Ascending aorta (tissue), 2 donors: Measurements from ENCODE around the gene TMEM254. TPM values are rescaled to one million over a fixed set of nuclear protein-coding genes. Genes with fewer than 3 reads are reported as not detected.

Experiments
- DNase-seq, 2 donors: peaks; one replicate each; pipeline ENCODE4 v3.0.0-alpha.2; 2019; ENCODE audit warnings: low spot score in 2 of 2
- H3K27ac ChIP-seq, 2 donors: fragments of 200-600 bp; sonication (generic); one replicate each; pipeline ENCODE4 v1.5.1; 2016 to 2017; ENCODE audit warnings: mild to moderate bottlenecking in 1 of 2
- H3K27me3 ChIP-seq: fragments of 200-600 bp; sonication (generic); one replicate; pipeline ENCODE4 v1.5.1; 2017
- H3K36me3 ChIP-seq, 2 donors: fragments of 200-600 bp; sonication (generic); one replicate each; pipeline ENCODE4 v1.5.1; 2016
- H3K4me1 ChIP-seq, 2 donors: fragments of 200-600 bp; sonication (generic); one replicate each; pipeline ENCODE4 v1.5.1; 2016 to 2017; ENCODE audit warnings: mild to moderate bottlenecking in 1 of 2
- H3K4me3 ChIP-seq, 2 donors: fragments of 200-600 bp; sonication (generic); one replicate each; pipeline ENCODE4 v1.5.1; 2016 to 2017; ENCODE audit warnings: mild to moderate bottlenecking in 1 of 2
- H3K9me3 ChIP-seq, 2 donors: fragments of 200-600 bp; sonication (generic); one replicate each; pipeline ENCODE4 v1.5.1; 2016
- intact Hi-C: fragments of 100-400 bp; cut with DNase I; formaldehyde crosslinking; loops from one replicate; pipeline ENCODE4 v1.15.1; 2023
- total RNA-seq: library from RNA; depleted of rRNA; stranded (reverse); fragments of >200 nt; gene quantifications from one replicate; pipeline ENCODE4 v1.1.0, GENCODE V29; 2016
- TF ChIP-seq, protein P1 (sequence below), 3 experiments: fragments of 200-600 bp in 2 of 3; fragments of 450-650 bp in 1 of 3; sonication (generic) in 2 of 3; IDR thresholded peaks; one replicate each; pipeline ENCODE4 v1.5.1; 2016 to 2019; ENCODE audit warnings: antibody characterized with exemption in 3 of 3, mild to moderate bottlenecking in 1 of 3, moderate library complexity in 1 of 3

TMEM254 gene
- total RNA-seq, 1 donor from 2014 or later = 2.4 TPM

GRCh38 chr10:80072584-80072983, 5.9 kb upstream of the TMEM254 start:
- no peaks in the 10 kb centered on the region for H3K4me1 ChIP-seq
- TF ChIP-seq, protein P1, sequence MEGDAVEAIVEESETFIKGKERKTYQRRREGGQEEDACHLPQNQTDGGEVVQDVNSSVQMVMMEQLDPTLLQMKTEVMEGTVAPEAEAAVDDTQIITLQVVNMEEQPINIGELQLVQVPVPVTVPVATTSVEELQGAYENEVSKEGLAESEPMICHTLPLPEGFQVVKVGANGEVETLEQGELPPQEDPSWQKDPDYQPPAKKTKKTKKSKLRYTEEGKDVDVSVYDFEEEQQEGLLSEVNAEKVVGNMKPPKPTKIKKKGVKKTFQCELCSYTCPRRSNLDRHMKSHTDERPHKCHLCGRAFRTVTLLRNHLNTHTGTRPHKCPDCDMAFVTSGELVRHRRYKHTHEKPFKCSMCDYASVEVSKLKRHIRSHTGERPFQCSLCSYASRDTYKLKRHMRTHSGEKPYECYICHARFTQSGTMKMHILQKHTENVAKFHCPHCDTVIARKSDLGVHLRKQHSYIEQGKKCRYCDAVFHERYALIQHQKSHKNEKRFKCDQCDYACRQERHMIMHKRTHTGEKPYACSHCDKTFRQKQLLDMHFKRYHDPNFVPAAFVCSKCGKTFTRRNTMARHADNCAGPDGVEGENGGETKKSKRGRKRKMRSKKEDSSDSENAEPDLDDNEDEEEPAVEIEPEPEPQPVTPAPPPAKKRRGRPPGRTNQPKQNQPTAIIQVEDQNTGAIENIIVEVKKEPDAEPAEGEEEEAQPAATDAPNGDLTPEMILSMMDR (IDR thresholded peaks at IDR 0.05) = no peak
- intact Hi-C loops = no loop called here
- no peak overlapping the region for H3K27ac ChIP-seq
- no peaks in the 10 kb centered on the region for H3K27me3 ChIP-seq
- no peak overlapping the region for H3K4me3 ChIP-seq
- H3K36me3 ChIP-seq = no peaks in the 10 kb centered on the region
- no peaks in the 10 kb centered on the region for H3K9me3 ChIP-seq
- DNase-seq = no peak

- Histone ChIP-seq H3K9me3 (no peaks in the 10 kb centered on the region), H3K27me3 (no peaks in the 10 kb centered on the region), H3K27ac (no peak overlapping the region), H3K4me3 (no peak overlapping the region), H3K36me3 (no peaks in the 10 kb centered on the region), H3K4me1 (peaks cover 2 to 11% of the 10 kb centered on the region in 2 donors)
- TF ChIP-seq, protein P1 (IDR thresholded peaks at IDR 0.05) = no peak
- DNase-seq = no peak
- intact Hi-C loops = loop anchor here (5.0 kb wide), 1 partner anchor 132 kb away; the partner anchor contains the start of gene ANXA11
Measured at GRCh38 chr10:80075781-80076180, 2.7 kb upstream of the TMEM254 start.

- TF ChIP-seq, protein P1 (IDR thresholded peaks at IDR 0.05) = no peak
- Histone ChIP-seq H3K27ac (peak overlapping the region; percentile 92 to 94), H3K4me1 (peaks cover 2 to 11% of the 10 kb centered on the region in 2 donors), H3K36me3 (no peaks in the 10 kb centered on the region), H3K4me3 (peak overlapping the region; percentile 84 to 97), H3K9me3 (no peaks in the 10 kb centered on the region), H3K27me3 (no peaks in the 10 kb centered on the region)
- intact Hi-C loops = loop anchor here (1.0 to 5.0 kb wide), 3 partner anchors 26 to 129 kb away; partner anchors contain the start of genes ANXA11 and PLAC9
- DNase-seq = no peak
Measured at GRCh38 chr10:80077869-80078447, 507 bp upstream of the TMEM254 start.

- Histone ChIP-seq H3K9me3 (no peaks in the 10 kb centered on the region), H3K27me3 (no peaks in the 10 kb centered on the region), H3K4me1 (peaks cover 2 to 11% of the 10 kb centered on the region in 2 donors), H3K27ac (peak overlapping the region; percentile 92 to 94), H3K36me3 (peaks cover 3 to 6% of the 10 kb centered on the region in 2 donors), H3K4me3 (peak overlapping the region; percentile 84 to 97)
- intact Hi-C loops = loop anchor here (2.0 to 5.0 kb wide), 2 partner anchors 53 to 128 kb away; partner anchors contain the start of genes ANXA11 and PLAC9
- TF ChIP-seq, protein P1 (IDR thresholded peaks at IDR 0.05) = no peak
- no peak for DNase-seq
Measured at GRCh38 chr10:80079312-80079719, 851 bp downstream of the TMEM254 start.

DNA sequence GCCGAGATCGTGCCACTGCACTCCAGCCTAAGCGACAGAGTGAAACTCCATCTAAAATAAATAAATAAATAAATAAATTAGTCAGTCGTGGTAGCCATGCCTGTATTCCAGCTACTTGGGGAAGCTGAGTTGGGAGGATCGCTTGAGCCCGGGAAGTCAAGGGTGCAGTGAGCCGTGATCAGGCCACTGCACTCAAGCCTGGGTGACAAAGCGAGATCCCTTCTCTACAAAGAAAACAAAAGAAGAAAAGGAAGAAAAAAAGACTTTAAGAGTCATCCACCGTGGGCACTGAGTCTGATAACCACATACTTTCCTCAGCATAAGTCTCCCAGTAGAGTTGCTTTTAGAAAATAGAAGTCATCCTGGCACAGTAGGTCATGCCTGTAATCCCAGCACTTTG, 2.6 kb downstream of the TMEM254 start:
- Histone ChIP-seq H3K27ac (no peak overlapping the region), H3K4me3 (no peak overlapping the region), H3K9me3 (no peaks in the 10 kb centered on the region), H3K36me3 (peaks cover 3 to 12% of the 10 kb centered on the region in 2 donors), H3K27me3 (no peaks in the 10 kb centered on the region), H3K4me1 (peaks cover 2 to 11% of the 10 kb centered on the region in 2 donors)
- TF ChIP-seq, protein P1 (IDR thresholded peaks at IDR 0.05) = no peak
- no peak for DNase-seq
- intact Hi-C loops = no loop called here
